DOHH2 (cell line): ENCODE data around the gene MRPS31.

Experiments used
- H3F3A ChIP-seq: fragments of 200-600 bp; sonication (generic), shearing (Covaris generic); 2 replicates; pipeline ENCODE4 v1.6.0; 2016; ENCODE audit warnings: antibody characterized with exemption, mild to moderate bottlenecking; ENCODE audit not compliant: control insufficient read depth, insufficient read depth
- H3K27ac ChIP-seq: fragments of 200-600 bp; sonication (generic); 2 replicates; pipeline ENCODE4 v1.5.1; 2014; ENCODE audit warnings: low read depth, mild to moderate bottlenecking, low read length, moderate library complexity
- H3K27me3 ChIP-seq: fragments of 200-600 bp; sonication (generic); 2 replicates; pipeline ENCODE4 v1.6.1; 2014; ENCODE audit warnings: mild to moderate bottlenecking, low read length, mixed read lengths; ENCODE audit not compliant: control insufficient read depth
- H3K36me3 ChIP-seq: fragments of 200-600 bp; sonication (generic); 2 replicates; pipeline ENCODE4 v1.6.1; 2014; ENCODE audit warnings: mild to moderate bottlenecking, low read length, moderate library complexity, mixed read lengths; ENCODE audit not compliant: control insufficient read depth
- H3K4me1 ChIP-seq: fragments of 200-600 bp; sonication (generic); 2 replicates; pipeline ENCODE4 v1.6.1; 2014; ENCODE audit warnings: mild to moderate bottlenecking, low read length, mixed read lengths; ENCODE audit not compliant: control insufficient read depth
- H3K4me2 ChIP-seq: fragments of 200-600 bp; sonication (generic); 2 replicates; pipeline ENCODE4 v1.6.0; 2014; ENCODE audit warnings: mild to moderate bottlenecking, low read length, moderate library complexity
- H3K4me3 ChIP-seq: fragments of 200-600 bp; sonication (generic); 2 replicates; pipeline ENCODE4 v1.5.1; 2014; ENCODE audit warnings: mild to moderate bottlenecking, low read length, mixed read lengths
- H3K79me2 ChIP-seq: fragments of 200-600 bp; sonication (generic); 2 replicates; pipeline ENCODE4 v1.6.1; 2014; ENCODE audit warnings: mild to moderate bottlenecking, low read length, mixed read lengths; ENCODE audit not compliant: control insufficient read depth
- H3K9me2 ChIP-seq: fragments of 200-600 bp; sonication (generic); replicated peaks from 2 replicates; pipeline ENCODE4 v1.6.1; 2014; ENCODE audit warnings: mild to moderate bottlenecking, low read length, mixed read lengths; ENCODE audit not compliant: control insufficient read depth
- H3K9me3 ChIP-seq: fragments of 200-600 bp; sonication (generic); 2 replicates; pipeline ENCODE4 v1.6.1; 2014; ENCODE audit warnings: antibody characterized with exemption, low read length, mixed read lengths; ENCODE audit not compliant: control insufficient read depth, insufficient read depth
- H4K20me1 ChIP-seq: fragments of 200-600 bp; sonication (generic); 2 replicates; pipeline ENCODE4 v1.6.0; 2014; ENCODE audit warnings: low read depth, mild to moderate bottlenecking, antibody characterized with exemption, low read length, moderate library complexity; ENCODE audit not compliant: control insufficient read depth, insufficient read depth
- EZH2phosphoT487 ChIP-seq: fragments of 200-600 bp; sonication (generic); IDR thresholded peaks from 2 replicates; pipeline ENCODE4 v1.6.1; 2017; ENCODE audit warnings: borderline replicate concordance, mild to moderate bottlenecking, antibody characterized with exemption, low read length, moderate library complexity, mixed read lengths
- TF ChIP-seq, protein P1 (sequence below): fragments of 200-600 bp; sonication (generic); IDR thresholded peaks from one replicate; pipeline ENCODE4 v1.5.1; 2014; ENCODE audit warnings: antibody characterized with exemption, mild to moderate bottlenecking, low read depth, low read length; ENCODE audit not compliant: poor library complexity, severe bottlenecking

MRPS31 gene

DNA sequence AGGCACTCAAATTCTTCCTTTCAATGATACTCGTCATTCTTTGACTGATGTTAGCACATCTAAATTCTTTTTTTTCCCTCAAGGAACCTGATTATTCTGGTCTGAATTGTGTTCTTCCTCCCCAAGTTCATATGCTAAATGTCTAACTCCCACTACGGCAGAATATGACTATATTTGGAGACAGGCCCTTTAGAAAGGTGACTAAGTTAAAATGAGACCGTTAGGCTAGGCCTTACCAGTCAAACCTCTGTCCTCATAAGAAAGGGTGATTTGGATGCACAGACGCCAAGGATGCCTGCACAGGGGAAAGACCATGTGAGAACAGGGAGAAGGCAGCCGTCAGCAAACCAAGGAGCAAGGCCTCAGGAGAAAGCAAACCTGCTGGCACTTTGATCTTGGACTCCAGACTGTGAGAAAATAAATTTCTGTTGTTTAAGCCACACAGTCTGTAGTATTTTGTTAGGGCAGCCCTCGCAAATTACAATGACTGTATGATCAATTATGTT, 91.5 kb downstream of the MRPS31 start:
- peak overlapping the region; percentile 82 for H3K27ac ChIP-seq
- no peaks in the 10 kb centered on the region for H3K9me2 ChIP-seq
- no peaks in the 10 kb centered on the region for H4K20me1 ChIP-seq
- H3K79me2 ChIP-seq, result peaks cover 9% of the 10 kb centered on the region
- H3K4me1 ChIP-seq, result peaks cover 83% of the 10 kb centered on the region
- H3K4me3 ChIP-seq, result peak overlapping the region; percentile 50
- H3K4me2 ChIP-seq, result peak overlapping the region; percentile 82
- peaks cover 6% of the 10 kb centered on the region for H3F3A ChIP-seq
- TF ChIP-seq EZH2phosphoT487, result no peak
- TF ChIP-seq, protein P1, sequence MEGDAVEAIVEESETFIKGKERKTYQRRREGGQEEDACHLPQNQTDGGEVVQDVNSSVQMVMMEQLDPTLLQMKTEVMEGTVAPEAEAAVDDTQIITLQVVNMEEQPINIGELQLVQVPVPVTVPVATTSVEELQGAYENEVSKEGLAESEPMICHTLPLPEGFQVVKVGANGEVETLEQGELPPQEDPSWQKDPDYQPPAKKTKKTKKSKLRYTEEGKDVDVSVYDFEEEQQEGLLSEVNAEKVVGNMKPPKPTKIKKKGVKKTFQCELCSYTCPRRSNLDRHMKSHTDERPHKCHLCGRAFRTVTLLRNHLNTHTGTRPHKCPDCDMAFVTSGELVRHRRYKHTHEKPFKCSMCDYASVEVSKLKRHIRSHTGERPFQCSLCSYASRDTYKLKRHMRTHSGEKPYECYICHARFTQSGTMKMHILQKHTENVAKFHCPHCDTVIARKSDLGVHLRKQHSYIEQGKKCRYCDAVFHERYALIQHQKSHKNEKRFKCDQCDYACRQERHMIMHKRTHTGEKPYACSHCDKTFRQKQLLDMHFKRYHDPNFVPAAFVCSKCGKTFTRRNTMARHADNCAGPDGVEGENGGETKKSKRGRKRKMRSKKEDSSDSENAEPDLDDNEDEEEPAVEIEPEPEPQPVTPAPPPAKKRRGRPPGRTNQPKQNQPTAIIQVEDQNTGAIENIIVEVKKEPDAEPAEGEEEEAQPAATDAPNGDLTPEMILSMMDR, result no peak
- no peaks in the 10 kb centered on the region for H3K9me3 ChIP-seq
- no peaks in the 10 kb centered on the region for H3K36me3 ChIP-seq
- no peaks in the 10 kb centered on the region for H3K27me3 ChIP-seq
